ENCODE results near the gene COX7B2. TPM values are rescaled to one million over a fixed set of nuclear protein-coding genes. Genes with fewer than 3 reads are reported as not detected.

Gene COX7B2
- polyA plus RNA-seq, 6 donors from 2014 or later, result not detected

DNA sequence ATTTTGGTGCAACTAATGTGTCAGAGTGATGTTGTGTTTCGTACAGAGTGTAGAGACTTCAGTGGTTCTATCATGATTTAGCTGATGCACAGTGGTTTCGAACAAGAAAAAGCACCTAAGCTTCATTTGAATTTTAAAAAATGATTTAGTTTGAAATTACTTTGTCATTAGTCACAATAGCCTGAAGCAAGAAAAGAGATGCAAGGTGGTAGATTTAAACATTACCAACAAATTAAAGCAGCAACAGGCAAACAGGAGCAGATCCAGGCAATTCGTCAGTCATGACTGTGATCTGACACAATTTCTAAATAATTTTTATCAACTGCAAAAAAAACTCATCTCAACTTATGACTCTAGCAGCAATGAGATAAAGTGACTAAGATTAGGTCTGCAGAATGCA, 24.6 kb upstream of the COX7B2 start:
- H3K4me1 Mint-ChIP-seq, result no peaks in the 10 kb centered on the region
- H3K4me3 Mint-ChIP-seq, result no peak overlapping the region
- H3K9me3 Mint-ChIP-seq, result no peaks in the 10 kb centered on the region
- DNase-seq, result no peak
- H3K27me3 Mint-ChIP-seq, result peaks cover 0 to 10% (median 0%) of the 10 kb centered on the region in 3 donors
- no peak overlapping the region for H3K27ac Mint-ChIP-seq
- no peak for ATAC-seq (ENCODE audit: low read depth in 2 of 2)
- H3K36me3 Mint-ChIP-seq, result no peaks in the 10 kb centered on the region

DNA sequence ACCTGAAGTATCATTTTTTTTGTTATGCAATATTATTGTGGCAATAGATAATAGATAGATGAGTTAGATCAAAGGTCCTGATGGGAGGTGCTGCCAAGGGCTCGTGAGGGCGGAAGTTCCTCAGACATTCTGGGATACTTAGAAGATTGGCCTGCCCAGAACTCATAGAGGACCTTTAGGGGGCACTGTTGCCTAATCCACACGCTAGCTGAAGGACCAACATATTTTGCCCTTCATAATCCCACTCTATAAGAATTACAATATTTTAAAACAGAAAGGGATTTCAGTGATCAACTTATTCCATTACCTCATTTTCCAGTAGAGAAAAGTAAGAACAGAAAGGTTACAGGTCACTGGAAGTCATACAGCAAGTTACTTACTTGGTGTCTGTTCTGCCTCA, 22.9 kb upstream of the COX7B2 start:
- DNase-seq (no peak), ATAC-seq (ENCODE audit: low read depth in 2 of 2) (no peak)
- peaks cover 0 to 10% (median 0%) of the 10 kb centered on the region in 3 donors for H3K27me3 Mint-ChIP-seq
- no peaks in the 10 kb centered on the region for H3K9me3 Mint-ChIP-seq
- H3K4me1 Mint-ChIP-seq, result no peaks in the 10 kb centered on the region
- no peaks in the 10 kb centered on the region for H3K36me3 Mint-ChIP-seq
- no peak overlapping the region for H3K4me3 Mint-ChIP-seq
- H3K27ac Mint-ChIP-seq, result no peak overlapping the region

DNA sequence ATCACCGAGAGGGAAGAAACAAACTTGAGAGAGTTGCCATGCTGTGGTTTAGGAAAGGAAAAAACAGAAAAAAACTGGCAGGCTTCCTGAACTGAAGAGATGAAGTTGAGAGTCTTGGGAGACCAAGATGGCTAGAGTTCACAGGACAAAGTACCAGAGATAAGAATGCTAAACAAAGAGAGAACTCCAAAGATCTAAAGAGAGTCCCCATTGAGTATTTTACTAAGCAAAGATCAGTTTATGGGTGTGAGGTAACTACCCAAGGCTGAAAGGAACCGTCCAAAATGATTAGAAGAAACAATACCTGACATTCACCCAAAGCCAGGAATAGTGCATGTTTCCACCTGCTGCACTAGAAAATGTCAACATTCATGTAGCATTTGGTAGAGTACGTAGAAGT, 21.8 kb upstream of the COX7B2 start:
- Mint-ChIP-seq H3K36me3 (no peaks in the 10 kb centered on the region), H3K27me3 (peaks cover 0 to 10% (median 0%) of the 10 kb centered on the region in 3 donors), H3K9me3 (no peaks in the 10 kb centered on the region), H3K4me1 (no peaks in the 10 kb centered on the region), H3K4me3 (no peak overlapping the region), H3K27ac (no peak overlapping the region)
- ATAC-seq (ENCODE audit: low read depth in 2 of 2), result no peak
- DNase-seq, result no peak

DNA sequence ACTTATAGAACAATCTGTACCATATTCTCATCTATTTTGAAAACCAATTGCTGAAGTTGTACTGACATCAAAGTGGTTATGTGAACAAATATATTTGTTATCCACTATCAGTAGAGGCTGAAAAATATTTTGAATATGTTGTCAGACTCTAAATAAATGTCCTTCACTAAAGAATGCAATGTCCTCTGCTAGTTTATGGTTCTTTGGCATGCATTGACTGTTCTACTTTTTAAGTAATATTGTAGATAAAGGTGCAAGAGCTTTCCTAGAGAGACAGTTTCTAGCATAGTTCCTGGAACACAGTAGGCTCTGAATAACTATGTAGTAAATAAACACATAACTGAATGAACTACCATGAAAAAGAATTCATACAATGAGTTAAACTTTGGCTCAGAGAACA, 18.2 kb upstream of the COX7B2 start:
- ATAC-seq (ENCODE audit: low read depth in 2 of 2) (no peak), DNase-seq (no peak)
- H3K9me3 Mint-ChIP-seq, result no peaks in the 10 kb centered on the region
- H3K27ac Mint-ChIP-seq, result no peak overlapping the region
- H3K36me3 Mint-ChIP-seq, result no peaks in the 10 kb centered on the region
- no peak overlapping the region for H3K4me3 Mint-ChIP-seq
- no peaks in the 10 kb centered on the region for H3K4me1 Mint-ChIP-seq
- H3K27me3 Mint-ChIP-seq, result peaks cover 0 to 6% (median 0%) of the 10 kb centered on the region in 3 donors

DNA sequence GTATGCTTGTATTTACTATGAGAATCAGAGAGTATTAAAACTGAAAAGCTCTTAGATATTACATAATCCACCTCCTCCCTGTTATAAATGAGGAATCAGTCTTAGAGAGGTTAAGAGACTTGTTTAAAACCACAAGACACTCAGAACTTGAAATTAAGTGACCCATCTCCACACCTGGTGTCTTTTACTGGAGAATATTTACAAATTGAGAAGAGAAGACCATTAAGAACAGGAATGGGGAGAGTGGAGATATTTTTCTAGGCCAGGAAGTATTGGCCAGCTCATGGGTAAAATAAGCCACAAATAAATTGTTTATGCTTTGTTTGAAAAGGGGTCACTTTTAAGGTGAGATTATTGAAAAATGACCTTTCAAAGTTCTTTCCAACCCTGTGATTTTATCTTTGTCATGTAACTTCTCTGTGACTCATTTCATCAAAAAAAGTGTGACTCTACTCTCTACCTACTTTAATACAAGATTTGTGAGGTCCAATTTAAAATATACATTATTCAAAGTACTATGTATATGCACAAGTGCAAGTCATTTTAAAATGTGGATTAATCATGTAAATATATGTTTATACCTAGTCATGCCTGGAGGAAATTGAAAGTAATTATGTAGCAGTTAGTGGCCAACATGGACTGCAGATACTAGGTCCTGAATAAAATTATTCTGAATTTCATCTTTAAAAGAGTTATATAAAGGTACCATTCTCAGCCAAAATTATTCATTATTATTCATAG, 15.9 kb upstream of the COX7B2 start:
- no peak overlapping the region for H3K4me3 Mint-ChIP-seq
- H3K27me3 Mint-ChIP-seq, result no peaks in the 10 kb centered on the region
- no peaks in the 10 kb centered on the region for H3K9me3 Mint-ChIP-seq
- DNase-seq (no peak), ATAC-seq (ENCODE audit: low read depth in 2 of 2) (no peak)
- H3K4me1 Mint-ChIP-seq, result no peaks in the 10 kb centered on the region
- H3K27ac Mint-ChIP-seq, result no peak overlapping the region
- no peaks in the 10 kb centered on the region for H3K36me3 Mint-ChIP-seq

DNA sequence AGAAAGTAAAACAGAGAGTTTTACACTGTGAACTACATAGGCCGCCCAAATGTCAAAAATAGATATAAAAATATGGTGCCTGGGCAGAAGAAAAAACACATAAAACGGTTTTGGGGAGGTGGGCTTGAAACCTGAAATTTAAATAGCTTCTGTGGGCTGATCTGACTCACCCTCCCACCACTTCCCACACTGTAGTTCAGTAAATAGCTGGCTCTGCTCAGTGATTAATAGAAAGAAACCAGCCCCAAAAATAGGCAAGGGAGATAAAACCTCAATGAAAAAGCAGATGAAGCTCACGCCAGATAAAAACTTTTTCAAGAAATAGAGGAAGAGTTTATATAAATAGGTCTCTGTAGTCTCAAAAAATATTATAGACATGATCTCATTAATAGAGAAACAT, 13.2 kb upstream of the COX7B2 start:
- DNase-seq (no peak), ATAC-seq (ENCODE audit: low read depth in 2 of 2) (no peak)
- H3K4me1 Mint-ChIP-seq, result no peaks in the 10 kb centered on the region
- H3K27ac Mint-ChIP-seq, result no peak overlapping the region
- no peaks in the 10 kb centered on the region for H3K9me3 Mint-ChIP-seq
- no peaks in the 10 kb centered on the region for H3K36me3 Mint-ChIP-seq
- no peak overlapping the region for H3K4me3 Mint-ChIP-seq
- no peaks in the 10 kb centered on the region for H3K27me3 Mint-ChIP-seq

DNA sequence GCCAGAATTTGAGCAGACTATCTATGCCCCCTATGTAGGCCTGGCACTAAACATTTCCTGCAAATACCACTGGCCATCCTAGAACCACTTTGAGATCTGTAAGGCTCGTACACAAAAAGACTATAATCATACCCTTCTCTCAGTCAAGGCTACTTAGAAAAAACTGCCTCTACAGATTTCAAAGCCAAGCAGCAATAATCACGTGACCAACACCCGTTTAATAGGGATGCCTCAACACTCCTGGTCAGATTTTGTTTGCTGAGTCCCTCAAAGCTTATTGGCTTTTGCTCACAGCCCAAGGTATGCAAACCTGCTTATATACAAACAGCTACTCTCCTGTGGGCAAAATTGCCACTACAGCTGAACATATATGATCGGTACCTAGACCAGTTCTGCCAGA, 897 bp downstream of the COX7B2 start:
- no peaks in the 10 kb centered on the region for H3K4me1 Mint-ChIP-seq
- peak overlapping the region in 1 of 6 donors; percentile 27 for H3K27ac Mint-ChIP-seq
- H3K9me3 Mint-ChIP-seq, result peaks cover 0 to 9% (median 4%) of the 10 kb centered on the region in 7 donors
- H3K4me3 Mint-ChIP-seq, result no peak overlapping the region
- no peaks in the 10 kb centered on the region for H3K36me3 Mint-ChIP-seq
- H3K27me3 Mint-ChIP-seq, result no peaks in the 10 kb centered on the region
- DNase-seq, result no peak
- ATAC-seq (ENCODE audit: low read depth in 2 of 2), result no peak

DNA sequence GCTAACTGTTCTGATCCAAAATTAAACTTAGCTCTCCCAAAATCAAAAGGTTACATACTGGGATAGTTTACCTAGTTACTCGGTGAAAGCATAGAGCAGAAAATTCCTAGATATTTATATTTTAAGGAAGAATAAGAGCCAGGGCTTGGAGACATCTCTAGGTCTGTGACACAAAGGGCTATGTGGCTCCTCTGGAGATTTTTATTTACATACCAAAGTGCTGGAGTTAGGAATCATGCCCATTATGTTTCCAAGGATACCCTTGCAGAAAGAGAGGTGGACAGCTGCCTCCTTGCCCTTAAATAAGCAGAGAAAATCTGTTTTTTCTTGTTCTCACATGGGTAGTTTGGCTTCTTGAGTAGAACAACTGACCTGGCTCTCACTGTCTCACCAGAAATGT, 9.0 kb downstream of the COX7B2 start:
- Mint-ChIP-seq H3K4me3 (no peak overlapping the region), H3K9me3 (peaks cover 0 to 3% (median 0%) of the 10 kb centered on the region in 7 donors), H3K27me3 (no peaks in the 10 kb centered on the region), H3K4me1 (no peaks in the 10 kb centered on the region), H3K36me3 (no peaks in the 10 kb centered on the region), H3K27ac (no peak overlapping the region)
- DNase-seq (no peak), ATAC-seq (ENCODE audit: low read depth in 2 of 2) (no peak)

DNA sequence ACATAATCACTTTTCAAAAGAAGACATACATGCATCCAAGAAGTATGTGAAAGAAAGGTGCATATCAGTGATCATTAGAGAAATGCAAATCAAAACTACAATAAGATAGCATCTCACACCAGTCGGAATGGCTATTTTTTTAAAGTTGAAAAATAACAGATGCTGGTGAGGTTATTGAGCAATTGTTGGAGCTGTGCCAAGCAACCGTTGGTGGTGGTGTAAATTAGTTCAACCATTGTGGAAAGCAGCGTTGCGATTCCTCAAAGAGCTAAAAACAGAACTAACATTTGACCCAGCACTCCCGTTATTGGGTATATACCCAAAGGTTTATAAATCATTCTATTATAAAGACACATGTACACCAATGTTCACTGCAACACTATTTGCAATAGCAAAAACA, 14.2 kb downstream of the COX7B2 start:
- no peak for DNase-seq
- H3K4me1 Mint-ChIP-seq, result no peaks in the 10 kb centered on the region
- H3K27me3 Mint-ChIP-seq, result no peaks in the 10 kb centered on the region

DNA sequence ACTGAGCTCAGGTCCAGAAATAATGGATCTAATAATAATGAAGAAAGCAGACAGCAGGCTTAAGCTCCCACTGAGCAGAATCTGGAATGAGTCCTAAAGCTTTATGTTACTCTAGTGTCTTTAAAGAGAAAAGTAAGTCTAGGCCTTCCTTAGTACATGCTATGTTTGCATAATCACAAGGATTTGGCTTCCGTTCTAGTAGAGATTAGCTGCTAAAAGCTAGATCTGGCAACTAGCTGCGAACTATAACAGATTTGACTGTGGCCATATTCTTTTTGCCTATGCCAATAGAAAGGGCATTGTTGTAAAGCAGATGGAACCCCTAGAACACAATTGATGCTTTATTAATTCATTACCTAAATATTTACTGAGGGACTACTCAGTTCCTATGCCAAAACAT, 19.0 kb downstream of the COX7B2 start:
- Mint-ChIP-seq H3K27ac (no peak overlapping the region), H3K9me3 (peaks cover 0 to 15% (median 2%) of the 10 kb centered on the region in 7 donors), H3K36me3 (no peaks in the 10 kb centered on the region), H3K4me3 (no peak overlapping the region), H3K27me3 (no peaks in the 10 kb centered on the region), H3K4me1 (no peaks in the 10 kb centered on the region)
- no peak for DNase-seq
- no peak for ATAC-seq (ENCODE audit: low read depth in 2 of 2)

More for the DNA sequence above, 14.2 kb downstream of the COX7B2 start:
- H3K4me3 Mint-ChIP-seq, result no peak overlapping the region
- peaks cover 0 to 15% (median 3%) of the 10 kb centered on the region in 7 donors for H3K9me3 Mint-ChIP-seq
- no peak overlapping the region for H3K27ac Mint-ChIP-seq
- no peak for ATAC-seq (ENCODE audit: low read depth in 2 of 2)
- no peaks in the 10 kb centered on the region for H3K36me3 Mint-ChIP-seq

DNA sequence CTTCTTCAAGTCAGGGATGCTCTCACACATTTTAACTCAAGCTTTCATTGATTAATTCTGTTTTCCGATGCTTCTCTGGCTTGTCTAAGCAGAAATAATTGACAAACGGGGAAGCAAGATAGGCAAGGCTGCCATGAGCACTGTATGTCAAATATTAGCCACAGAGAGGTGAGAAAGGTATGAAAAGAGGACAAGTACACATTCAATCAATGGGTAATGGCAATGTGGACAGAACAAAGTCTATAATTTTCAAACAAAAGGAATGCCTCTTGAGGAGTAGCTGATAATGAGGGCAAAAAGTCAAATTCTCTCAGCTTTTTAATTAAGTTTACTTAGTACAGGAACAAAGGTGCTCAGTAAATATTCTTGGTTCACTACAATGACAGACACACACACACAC, 19.6 kb downstream of the COX7B2 start:
- DNase-seq, result no peak
- no peaks in the 10 kb centered on the region for H3K27me3 Mint-ChIP-seq
- H3K9me3 Mint-ChIP-seq, result peaks cover 0 to 15% (median 2%) of the 10 kb centered on the region in 7 donors
- no peaks in the 10 kb centered on the region for H3K36me3 Mint-ChIP-seq
- ATAC-seq (ENCODE audit: low read depth in 2 of 2), result no peak
- no peak overlapping the region for H3K27ac Mint-ChIP-seq
- no peaks in the 10 kb centered on the region for H3K4me1 Mint-ChIP-seq
- no peak overlapping the region for H3K4me3 Mint-ChIP-seq

DNA sequence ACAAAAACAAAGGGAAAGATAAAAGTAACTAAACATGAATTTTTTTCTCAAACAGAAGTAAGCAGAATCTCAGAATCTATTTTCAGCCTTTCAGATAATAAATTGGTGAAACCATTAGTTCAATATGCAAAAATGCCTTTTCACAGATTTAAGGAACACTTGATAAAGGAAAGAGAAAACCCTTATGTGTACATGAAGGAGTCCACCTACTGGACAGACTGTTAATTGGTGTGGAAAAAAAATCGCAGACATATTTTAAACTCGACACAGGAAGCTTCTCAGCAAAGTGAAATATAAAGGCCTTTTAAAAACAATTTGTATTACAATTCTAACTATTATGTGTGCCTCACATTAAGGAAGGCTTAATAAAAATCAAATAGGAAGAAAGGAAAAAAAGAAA, 22.3 kb downstream of the COX7B2 start:
- ATAC-seq (ENCODE audit: low read depth in 2 of 2) (no peak), DNase-seq (no peak)
- no peak overlapping the region for H3K4me3 Mint-ChIP-seq
- H3K36me3 Mint-ChIP-seq, result no peaks in the 10 kb centered on the region
- no peaks in the 10 kb centered on the region for H3K27me3 Mint-ChIP-seq
- H3K27ac Mint-ChIP-seq, result no peak overlapping the region
- H3K4me1 Mint-ChIP-seq, result no peaks in the 10 kb centered on the region
- H3K9me3 Mint-ChIP-seq, result peaks cover 0 to 7% (median 0%) of the 10 kb centered on the region in 7 donors

DNA sequence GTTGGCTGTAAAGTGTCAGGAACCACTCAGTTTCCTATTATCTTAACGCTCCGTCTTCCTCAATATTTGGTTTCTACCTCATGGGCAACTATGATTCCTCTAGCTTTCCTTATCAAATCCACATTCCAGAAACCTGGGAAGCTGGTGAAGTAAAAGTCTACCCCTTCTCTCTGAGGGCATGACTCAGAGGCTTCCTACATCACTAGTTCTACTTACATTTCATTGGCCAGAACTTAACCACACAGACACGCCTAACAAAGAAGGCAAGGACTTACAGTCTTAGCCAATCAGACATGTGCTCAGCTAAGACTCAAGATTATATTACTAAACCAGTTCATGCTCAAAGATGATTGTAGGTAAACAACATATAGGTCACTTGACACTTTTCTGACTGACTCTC, 30.4 kb downstream of the COX7B2 start:
- Mint-ChIP-seq H3K27ac (no peak overlapping the region), H3K36me3 (no peaks in the 10 kb centered on the region), H3K27me3 (no peaks in the 10 kb centered on the region), H3K9me3 (peaks cover 0 to 3% (median 0%) of the 10 kb centered on the region in 7 donors), H3K4me3 (no peak overlapping the region), H3K4me1 (no peaks in the 10 kb centered on the region)
- DNase-seq (no peak), ATAC-seq (ENCODE audit: low read depth in 2 of 2) (no peak)

DNA sequence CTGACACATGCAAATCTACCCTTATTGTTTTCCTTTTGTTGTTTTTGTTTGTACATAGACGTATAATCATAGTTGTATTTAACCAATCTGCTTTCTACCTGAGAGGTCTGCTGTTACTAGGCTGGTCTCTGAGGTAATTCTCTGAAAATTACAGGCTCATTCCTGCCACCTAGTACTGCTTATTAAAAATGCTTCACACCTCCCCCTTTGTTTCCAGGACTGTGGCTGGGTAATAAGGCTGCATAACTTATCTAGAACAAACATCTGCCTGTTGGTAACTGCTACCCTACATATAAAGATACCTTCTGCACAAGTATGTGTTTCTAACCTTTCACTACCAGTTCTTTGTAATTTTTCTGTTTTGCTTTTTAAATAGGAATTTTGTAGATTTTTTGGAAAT, 34.2 kb downstream of the COX7B2 start:
- Mint-ChIP-seq H3K27ac (no peak overlapping the region), H3K4me1 (no peaks in the 10 kb centered on the region), H3K9me3 (peaks cover 0 to 5% (median 0%) of the 10 kb centered on the region in 7 donors), H3K4me3 (no peak overlapping the region), H3K36me3 (no peaks in the 10 kb centered on the region), H3K27me3 (no peaks in the 10 kb centered on the region)
- no peak for ATAC-seq (ENCODE audit: low read depth in 2 of 2)
- DNase-seq, result no peak

DNA sequence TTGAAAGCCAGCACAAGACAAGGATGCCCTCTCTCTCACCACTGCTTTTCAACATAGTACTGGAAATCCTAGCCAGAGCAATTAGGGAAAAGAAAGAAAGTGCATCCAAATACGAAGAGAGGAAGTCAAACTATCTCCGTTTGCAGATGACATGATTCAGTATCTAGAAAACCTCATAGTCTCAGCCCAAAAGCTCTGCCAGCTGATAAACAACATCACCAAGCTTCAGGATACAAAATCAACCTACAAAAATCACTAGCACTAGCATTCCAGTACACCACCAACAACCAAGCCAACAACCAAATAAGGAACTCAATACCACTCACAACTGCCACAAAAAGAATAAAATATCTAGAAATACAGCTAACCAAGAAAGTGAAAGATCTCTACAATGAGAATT, 38.6 kb downstream of the COX7B2 start:
- no peak for DNase-seq
- no peak for ATAC-seq (ENCODE audit: low read depth in 2 of 2)
- no peaks in the 10 kb centered on the region for H3K36me3 Mint-ChIP-seq
- peaks cover 0 to 3% (median 0%) of the 10 kb centered on the region in 7 donors for H3K9me3 Mint-ChIP-seq
- H3K4me1 Mint-ChIP-seq, result no peaks in the 10 kb centered on the region
- H3K4me3 Mint-ChIP-seq, result no peak overlapping the region
- no peaks in the 10 kb centered on the region for H3K27me3 Mint-ChIP-seq
- H3K27ac Mint-ChIP-seq, result no peak overlapping the region
